GM12801 (cell line): Measurements from ENCODE around the gene PLA2G2C.

Experiments
- TF ChIP-seq, protein P1 (sequence below): IDR thresholded peaks from one replicate; pipeline ENCODE4 v1.5.1; 2011; ENCODE audit warnings: control low read depth; ENCODE audit not compliant: insufficient read length; ENCODE audit errors: extremely low read depth

PLA2G2C gene

DNA sequence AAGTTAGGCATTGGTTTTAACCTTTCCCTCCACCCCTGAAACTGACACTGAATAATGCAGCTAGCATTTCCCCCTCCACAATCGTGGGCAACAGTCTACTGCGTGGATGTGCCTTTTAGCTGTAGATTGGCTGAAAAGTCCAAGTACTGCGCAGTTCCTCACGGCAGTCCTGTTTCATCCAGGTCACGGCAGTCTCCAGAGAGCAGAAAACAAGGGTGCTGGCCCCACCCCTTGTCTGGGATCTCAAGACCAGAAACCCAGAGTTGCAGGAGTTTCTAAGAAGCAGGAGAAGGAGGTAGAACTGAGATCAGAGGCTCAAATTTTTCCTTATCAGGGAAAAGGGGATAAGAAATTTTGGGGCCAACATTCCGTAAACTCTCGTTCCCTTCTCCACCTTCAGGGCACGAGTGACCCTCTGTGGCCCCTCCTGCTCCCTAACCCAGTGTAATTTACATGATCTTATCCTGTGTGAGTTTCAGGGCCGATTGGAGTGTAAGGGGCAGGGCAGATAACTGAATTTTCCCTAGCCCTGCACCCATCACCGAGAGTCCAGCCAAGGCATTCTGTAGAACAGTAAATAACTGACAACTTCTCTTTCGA, 25.9 kb upstream of the PLA2G2C start:
- TF ChIP-seq, protein P1, sequence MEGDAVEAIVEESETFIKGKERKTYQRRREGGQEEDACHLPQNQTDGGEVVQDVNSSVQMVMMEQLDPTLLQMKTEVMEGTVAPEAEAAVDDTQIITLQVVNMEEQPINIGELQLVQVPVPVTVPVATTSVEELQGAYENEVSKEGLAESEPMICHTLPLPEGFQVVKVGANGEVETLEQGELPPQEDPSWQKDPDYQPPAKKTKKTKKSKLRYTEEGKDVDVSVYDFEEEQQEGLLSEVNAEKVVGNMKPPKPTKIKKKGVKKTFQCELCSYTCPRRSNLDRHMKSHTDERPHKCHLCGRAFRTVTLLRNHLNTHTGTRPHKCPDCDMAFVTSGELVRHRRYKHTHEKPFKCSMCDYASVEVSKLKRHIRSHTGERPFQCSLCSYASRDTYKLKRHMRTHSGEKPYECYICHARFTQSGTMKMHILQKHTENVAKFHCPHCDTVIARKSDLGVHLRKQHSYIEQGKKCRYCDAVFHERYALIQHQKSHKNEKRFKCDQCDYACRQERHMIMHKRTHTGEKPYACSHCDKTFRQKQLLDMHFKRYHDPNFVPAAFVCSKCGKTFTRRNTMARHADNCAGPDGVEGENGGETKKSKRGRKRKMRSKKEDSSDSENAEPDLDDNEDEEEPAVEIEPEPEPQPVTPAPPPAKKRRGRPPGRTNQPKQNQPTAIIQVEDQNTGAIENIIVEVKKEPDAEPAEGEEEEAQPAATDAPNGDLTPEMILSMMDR, result no peak

DNA sequence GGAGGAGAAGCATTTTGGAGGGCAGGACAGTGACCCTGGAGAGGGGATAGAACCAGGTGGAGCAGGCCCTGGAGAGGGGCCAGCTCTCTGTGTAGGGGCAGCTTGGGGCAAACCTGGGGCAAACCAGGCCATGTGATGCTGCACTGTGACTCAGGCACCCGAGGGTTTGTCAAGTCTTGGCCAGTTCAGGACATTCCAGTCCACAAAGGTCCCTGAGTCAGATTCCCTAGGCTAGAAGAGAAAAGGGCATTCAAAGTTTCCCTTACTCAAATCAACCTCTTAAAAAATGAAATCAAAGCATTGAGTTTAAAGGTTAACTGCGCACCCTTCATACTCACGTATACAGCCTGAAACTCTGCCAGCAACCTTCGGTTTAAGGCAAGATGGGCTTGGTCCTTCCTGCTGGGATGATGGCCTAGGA, 25.2 kb upstream of the PLA2G2C start:
- TF ChIP-seq, protein P1, result no peak

DNA sequence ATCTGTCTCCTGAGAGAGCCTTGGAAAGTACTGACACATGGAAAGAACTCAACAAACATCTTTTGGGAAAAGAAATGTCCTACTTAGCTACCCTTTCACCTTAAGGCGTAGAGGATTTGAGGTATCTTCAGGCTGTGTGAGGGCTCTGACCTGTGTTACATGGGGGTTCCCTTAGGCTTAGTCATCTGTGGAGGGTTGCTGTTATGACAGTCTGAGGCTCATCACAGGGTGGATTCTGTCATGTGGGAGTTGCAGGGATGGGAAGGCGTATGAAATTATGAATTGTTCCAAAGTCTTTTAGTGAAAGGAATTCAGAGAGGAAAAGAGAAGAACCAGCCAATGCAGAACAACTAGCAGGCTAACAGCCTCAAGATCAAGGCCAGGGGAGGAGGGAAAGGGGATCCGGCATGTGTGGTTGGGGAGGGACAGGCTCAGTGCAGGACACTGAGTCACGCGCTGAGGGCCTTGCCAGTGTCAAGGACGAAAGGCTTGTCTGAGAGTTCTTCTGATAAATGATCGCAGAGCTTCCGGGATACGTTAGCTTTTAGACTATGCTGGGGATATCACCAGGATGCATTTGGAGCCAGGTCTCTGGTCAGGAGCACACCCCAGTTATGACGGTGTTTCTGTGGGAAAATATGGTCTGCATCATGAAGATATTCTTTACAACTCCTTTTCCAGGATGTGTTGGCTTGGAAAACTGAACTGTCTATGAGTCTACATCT, 24.6 kb upstream of the PLA2G2C start:
- TF ChIP-seq, protein P1, result no peak

DNA sequence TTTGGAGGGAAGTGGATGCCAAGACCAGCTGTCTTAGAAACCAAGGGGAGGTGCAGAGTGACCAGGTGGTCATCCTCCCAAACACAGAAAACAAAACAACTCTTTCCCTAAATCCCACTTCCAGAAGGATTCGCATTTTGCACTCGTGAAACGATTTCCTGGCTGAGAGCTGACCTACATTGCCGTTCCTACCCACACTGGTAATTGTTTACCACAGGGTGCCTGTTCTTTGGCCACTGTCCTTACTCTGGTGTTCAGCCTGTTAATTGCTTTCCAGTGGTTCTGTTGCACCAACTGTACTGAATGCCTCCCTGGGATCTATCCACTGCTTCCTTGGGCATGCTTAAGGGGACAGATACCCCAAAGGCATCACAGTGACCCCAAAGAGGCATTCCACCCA, 23.2 kb upstream of the PLA2G2C start:
- TF ChIP-seq, protein P1, result no peak

DNA sequence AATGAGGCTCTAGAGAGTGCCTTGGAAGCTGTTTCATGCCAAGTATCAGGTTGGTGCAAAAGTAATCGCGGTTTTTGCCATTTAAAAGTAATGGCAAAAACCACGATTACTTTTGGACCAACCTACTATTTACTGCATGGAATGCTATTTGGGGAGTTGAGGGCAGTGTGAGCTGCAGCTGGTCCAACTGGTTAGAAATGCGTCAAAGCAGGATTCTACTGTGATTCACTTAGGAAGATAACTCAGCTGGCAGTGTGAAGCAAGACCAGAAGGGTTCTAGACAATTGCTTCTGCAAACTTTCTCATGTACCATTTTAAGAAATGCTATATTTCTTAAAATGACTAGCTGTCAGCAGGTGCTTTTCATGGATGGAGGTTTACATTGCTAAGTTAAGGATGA, 21.2 kb upstream of the PLA2G2C start:
- TF ChIP-seq, protein P1, result no peak

DNA sequence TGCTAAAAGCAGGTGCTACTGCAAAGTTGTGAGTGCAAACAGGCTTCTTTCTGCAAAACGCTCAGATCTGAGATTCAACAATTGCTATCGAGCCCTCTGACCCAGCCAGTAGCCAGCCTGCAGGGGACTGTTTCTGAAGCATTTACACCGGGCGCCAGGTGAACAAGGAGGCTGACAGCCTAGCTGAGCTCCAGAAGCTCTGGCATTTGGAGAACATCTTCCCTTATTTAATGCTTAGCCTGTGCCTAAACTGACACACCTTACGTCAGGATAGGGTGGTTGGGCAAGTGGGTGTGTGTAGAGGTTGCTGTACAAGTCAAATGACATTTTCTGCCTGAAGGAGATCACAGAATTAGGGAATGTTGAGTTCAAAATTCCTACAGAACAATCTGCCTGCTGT, 15.8 kb upstream of the PLA2G2C start:
- TF ChIP-seq, protein P1, result no peak

DNA sequence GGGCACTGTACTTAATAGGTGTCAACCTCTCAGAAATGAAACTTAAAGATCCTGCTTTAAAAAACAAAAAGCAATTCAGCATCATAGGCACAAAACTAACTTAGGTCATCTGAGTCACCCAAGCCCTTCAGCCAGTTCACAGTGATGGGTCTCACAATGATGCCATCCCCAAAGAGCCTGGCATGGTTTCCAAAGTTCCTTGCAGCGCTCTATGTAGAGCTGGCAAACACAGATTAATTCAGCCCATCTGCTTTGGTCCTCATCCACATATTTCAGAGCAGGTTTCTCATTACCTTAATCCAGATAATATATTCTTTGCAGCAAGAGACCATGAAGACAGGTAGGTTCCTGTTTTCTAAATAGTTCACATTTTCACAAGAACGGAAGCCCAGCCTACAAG, 14.6 kb upstream of the PLA2G2C start:
- TF ChIP-seq, protein P1, result no peak
